KOPT-K1 (cell line): ENCODE results near the gene NTN5.
A peak's percentile ranks its signal among the peaks of the same experiment; 100 is the strongest.

Experiments
- H3K27ac ChIP-seq: fragments of 200-600 bp; sonication (generic); 2 replicates; pipeline ENCODE4 v1.5.1; 2016; ENCODE audit warnings: antibody characterized with exemption, mild to moderate bottlenecking, low read depth, low read length; ENCODE audit not compliant: poor library complexity, severe bottlenecking
- H3K36me3 ChIP-seq: fragments of 200-600 bp; sonication (generic); 2 replicates; pipeline ENCODE4 v1.5.1; 2017; ENCODE audit warnings: antibody characterized with exemption, mild to moderate bottlenecking, low read length, moderate library complexity; ENCODE audit not compliant: insufficient read depth
- H3K9me3 ChIP-seq: fragments of 200-600 bp; sonication (generic); 2 replicates; pipeline ENCODE4 v1.5.1; 2017; ENCODE audit warnings: antibody characterized with exemption, low read length, mild to moderate bottlenecking; ENCODE audit not compliant: insufficient read depth, poor library complexity, severe bottlenecking

The NTN5 gene

GRCh38 chr19:48625891-48626327 is 46.9 kb downstream of the NTN5 start:
- H3K36me3 ChIP-seq, result peaks cover 55% of the 10 kb centered on the region
- H3K27ac ChIP-seq, result no peak overlapping the region
- no peaks in the 10 kb centered on the region for H3K9me3 ChIP-seq

GRCh38 chr19:48624791-48625723 is 47.8 kb downstream of the NTN5 start:
- Histone ChIP-seq H3K9me3 (no peaks in the 10 kb centered on the region), H3K27ac (peak overlapping the region; percentile 59), H3K36me3 (peaks cover 46% of the 10 kb centered on the region)

GRCh38 chr19:48624067-48624594 is 48.7 kb downstream of the NTN5 start:
- H3K27ac ChIP-seq, result peak overlapping the region; percentile 59
- H3K9me3 ChIP-seq, result no peaks in the 10 kb centered on the region
- H3K36me3 ChIP-seq, result peaks cover 37% of the 10 kb centered on the region; the same call in 1 of the 2 replicates

GRCh38 chr19:48623556-48624066 is 49.2 kb downstream of the NTN5 start:
- Histone ChIP-seq H3K9me3 (no peaks in the 10 kb centered on the region), H3K36me3 (peaks cover 36% of the 10 kb centered on the region; the same call in 1 of the 2 replicates), H3K27ac (peak overlapping the region; percentile 52)

- peaks cover 43% of the 10 kb centered on the region for H3K36me3 ChIP-seq
- H3K27ac ChIP-seq, result peak overlapping the region; percentile 88
- H3K9me3 ChIP-seq, result no peaks in the 10 kb centered on the region
These were observed 52.9 kb downstream of the NTN5 start for GRCh38 chr19:48619692-48620585.

GRCh38 chr19:48618916-48619691 is 53.7 kb downstream of the NTN5 start, which contains the start of the genes RPL18 and SPHK2:
Gene RPL18 (minus strand): TSS chr19:48619178. CDS start chr19:48619143, 35 bp downstream.
Gene SPHK2 (plus strand): TSS chr19:48619506. CDS start chr19:48620515, 1,009 bp downstream.
- Histone ChIP-seq H3K36me3 (peaks cover 48% of the 10 kb centered on the region), H3K9me3 (no peaks in the 10 kb centered on the region), H3K27ac (peak within 1 kb of the TSS; percentile 88)

- H3K27ac ChIP-seq, result peak overlapping the region; percentile 88
- no peaks in the 10 kb centered on the region for H3K9me3 ChIP-seq
- peaks cover 55% of the 10 kb centered on the region for H3K36me3 ChIP-seq
These were observed 54.4 kb downstream of the NTN5 start for GRCh38 chr19:48618278-48618915.

- peaks cover 57% of the 10 kb centered on the region for H3K36me3 ChIP-seq
- peak overlapping the region; percentile 88 for H3K27ac ChIP-seq
- H3K9me3 ChIP-seq, result no peaks in the 10 kb centered on the region
These were observed 55.5 kb downstream of the NTN5 start for GRCh38 chr19:48617146-48617937.

- H3K27ac ChIP-seq, result no peak overlapping the region
These were observed 56.2 kb downstream of the NTN5 start for GRCh38 chr19:48616491-48617056.

GRCh38 chr19:48616041-48616436 is 56.8 kb downstream of the NTN5 start:
- H3K9me3 ChIP-seq, result no peaks in the 10 kb centered on the region
- peaks cover 56% of the 10 kb centered on the region for H3K36me3 ChIP-seq
- no peak overlapping the region for H3K27ac ChIP-seq

More at GRCh38 chr19:48616491-48617056, 56.2 kb downstream of the NTN5 start:
- Histone ChIP-seq H3K36me3 (peaks cover 56% of the 10 kb centered on the region), H3K9me3 (no peaks in the 10 kb centered on the region)

GRCh38 chr19:48615231-48616040 is 57.4 kb downstream of the NTN5 start:
- Histone ChIP-seq H3K9me3 (no peaks in the 10 kb centered on the region), H3K27ac (no peak overlapping the region), H3K36me3 (peaks cover 56% of the 10 kb centered on the region)
